Measurements from ENCODE around the gene ACCSL.

DNA sequence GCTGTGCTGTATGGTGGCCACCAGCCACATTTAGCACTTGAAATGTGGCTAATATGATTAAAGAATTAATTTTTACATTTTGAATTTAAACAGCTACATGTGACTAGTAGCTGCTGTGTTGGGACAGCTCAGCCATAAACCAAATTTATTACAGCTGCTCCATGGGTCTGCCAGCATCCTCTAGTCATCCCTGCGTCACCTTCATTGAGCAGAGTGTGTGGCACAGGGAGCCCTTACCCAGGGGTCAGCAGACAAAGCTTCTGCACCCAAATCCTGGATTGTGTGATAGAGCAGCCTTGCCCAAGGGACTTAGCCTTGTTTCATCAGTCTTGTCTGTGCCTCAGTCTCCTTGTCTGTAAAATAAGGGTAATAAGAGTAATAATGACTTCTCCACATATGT lies 19.4 kb upstream of the ACCSL start:
- no peak for TF ChIP-seq EZH2 (IDR thresholded peaks at IDR 0.05; ENCODE audit: borderline replicate concordance, insufficient read depth, low read depth, low read length, poor library complexity, severe bottlenecking)
- TF ChIP-seq, protein P1, sequence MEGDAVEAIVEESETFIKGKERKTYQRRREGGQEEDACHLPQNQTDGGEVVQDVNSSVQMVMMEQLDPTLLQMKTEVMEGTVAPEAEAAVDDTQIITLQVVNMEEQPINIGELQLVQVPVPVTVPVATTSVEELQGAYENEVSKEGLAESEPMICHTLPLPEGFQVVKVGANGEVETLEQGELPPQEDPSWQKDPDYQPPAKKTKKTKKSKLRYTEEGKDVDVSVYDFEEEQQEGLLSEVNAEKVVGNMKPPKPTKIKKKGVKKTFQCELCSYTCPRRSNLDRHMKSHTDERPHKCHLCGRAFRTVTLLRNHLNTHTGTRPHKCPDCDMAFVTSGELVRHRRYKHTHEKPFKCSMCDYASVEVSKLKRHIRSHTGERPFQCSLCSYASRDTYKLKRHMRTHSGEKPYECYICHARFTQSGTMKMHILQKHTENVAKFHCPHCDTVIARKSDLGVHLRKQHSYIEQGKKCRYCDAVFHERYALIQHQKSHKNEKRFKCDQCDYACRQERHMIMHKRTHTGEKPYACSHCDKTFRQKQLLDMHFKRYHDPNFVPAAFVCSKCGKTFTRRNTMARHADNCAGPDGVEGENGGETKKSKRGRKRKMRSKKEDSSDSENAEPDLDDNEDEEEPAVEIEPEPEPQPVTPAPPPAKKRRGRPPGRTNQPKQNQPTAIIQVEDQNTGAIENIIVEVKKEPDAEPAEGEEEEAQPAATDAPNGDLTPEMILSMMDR (IDR thresholded peaks at IDR 0.05) = no peak

All from B cell (primary cell).